Trophoblast cell (in vitro differentiated cells and primary cell): ENCODE data around the gene MYH9.

Experiments used
- DNase-seq, 2 donors: peaks; one replicate each; pipeline ENCODE4 v3.0.0-alpha.2; 2016
- H2AFZ ChIP-seq: 2 replicates; pipeline ENCODE4 v1.6.1; 2013; ENCODE audit warnings: low read length, moderate library complexity, mild to moderate bottlenecking; ENCODE audit not compliant: insufficient read depth, poor library complexity
- H2AK5ac ChIP-seq: 2 replicates; pipeline ENCODE4 v1.6.1; 2013; ENCODE audit warnings: mild to moderate bottlenecking, low read length
- H2BK120ac ChIP-seq: 2 replicates; pipeline ENCODE4 v1.6.1; 2013; ENCODE audit warnings: low read length, mild to moderate bottlenecking, moderate library complexity; ENCODE audit not compliant: insufficient read depth, poor library complexity
- H2BK12ac ChIP-seq: 2 replicates; pipeline ENCODE4 v1.6.1; 2013; ENCODE audit warnings: mild to moderate bottlenecking, low read length, moderate library complexity
- H2BK5ac ChIP-seq: 2 replicates; pipeline ENCODE4 v1.6.1; 2013; ENCODE audit warnings: low read length, low read depth, moderate library complexity, mild to moderate bottlenecking; ENCODE audit not compliant: poor library complexity
- H3K14ac ChIP-seq: 2 replicates; pipeline ENCODE4 v1.6.1; 2013; ENCODE audit warnings: mild to moderate bottlenecking, low read length
- H3K18ac ChIP-seq: 2 replicates; pipeline ENCODE4 v1.6.1; 2013; ENCODE audit warnings: mild to moderate bottlenecking, low read length
- H3K23ac ChIP-seq: 2 replicates; pipeline ENCODE4 v1.6.1; 2013; ENCODE audit warnings: low read length
- H3K27ac ChIP-seq: 2 replicates; pipeline ENCODE4 v1.5.1; 2013; ENCODE audit warnings: low read depth, mild to moderate bottlenecking, inconsistent platforms, low read length, moderate library complexity
- H3K27me3 ChIP-seq: 2 replicates; pipeline ENCODE4 v1.6.1; 2013; ENCODE audit warnings: inconsistent platforms, mild to moderate bottlenecking, low read length, moderate library complexity; ENCODE audit not compliant: insufficient read depth
- H3K36me3 ChIP-seq, 2 experiments: 1 replicate in 1 of 2; 2 replicates in 1 of 2; pipeline ENCODE4 v1.6.1; 2013; ENCODE audit warnings: low read length in 2 of 2, mild to moderate bottlenecking in 2 of 2, moderate library complexity in 1 of 2; ENCODE audit not compliant: insufficient read depth in 2 of 2, control insufficient read depth in 1 of 2
- H3K4ac ChIP-seq: 2 replicates; pipeline ENCODE4 v1.6.1; 2013; ENCODE audit warnings: low read depth, mild to moderate bottlenecking, low read length, moderate library complexity
- H3K4me1 ChIP-seq, 2 experiments: 1 replicate in 1 of 2; 2 replicates in 1 of 2; pipeline ENCODE4 v1.6.1; 2013; ENCODE audit warnings: low read length in 2 of 2, mild to moderate bottlenecking in 2 of 2, moderate library complexity in 1 of 2; ENCODE audit not compliant: insufficient read depth in 2 of 2, control insufficient read depth in 1 of 2
- H3K4me2 ChIP-seq: 2 replicates; pipeline ENCODE4 v1.6.1; 2013; ENCODE audit warnings: inconsistent platforms, mild to moderate bottlenecking, low read length, moderate library complexity
- H3K4me3 ChIP-seq: 2 replicates; pipeline ENCODE4 v1.5.1; 2013; ENCODE audit warnings: mild to moderate bottlenecking, low read depth, low read length, inconsistent platforms
- H3K79me1 ChIP-seq: one replicate; pipeline ENCODE4 v1.6.1; 2013; ENCODE audit warnings: low read length
- H3K79me2 ChIP-seq: 2 replicates; pipeline ENCODE4 v1.6.1; 2013; ENCODE audit warnings: low read length, mild to moderate bottlenecking; ENCODE audit not compliant: control insufficient read depth, insufficient read depth, poor library complexity
- H3K9ac ChIP-seq: 2 replicates; pipeline ENCODE4 v1.6.1; 2013; ENCODE audit warnings: mild to moderate bottlenecking, low read length
- H3K9me3 ChIP-seq: 2 replicates; pipeline ENCODE4 v1.6.1; 2013; ENCODE audit warnings: low read depth, mild to moderate bottlenecking, control low read depth, inconsistent platforms, low read length; ENCODE audit not compliant: insufficient read depth
- H4K12ac ChIP-seq: 2 replicates; pipeline ENCODE4 v1.6.1; 2013; ENCODE audit warnings: low read depth, mild to moderate bottlenecking, low read length, moderate library complexity
- H4K8ac ChIP-seq: 2 replicates; pipeline ENCODE4 v1.6.1; 2013; ENCODE audit warnings: low read depth, mild to moderate bottlenecking, low read length, moderate library complexity
- H4K91ac ChIP-seq: one replicate; pipeline ENCODE4 v1.6.1; 2013; ENCODE audit warnings: low read depth, mild to moderate bottlenecking, low read length, moderate library complexity
- WGBS: extraction: QIAGEN DNeasy Blood & Tissue Kit; methylation state at CpG from one replicate; pipeline ENCODE4 v1.1.7; 2013; ENCODE audit warnings: missing lambda C conversion rate; ENCODE audit not compliant: insufficient read length, insufficient coverage; ENCODE audit errors: extremely low coverage; 5-methylcytosine and 5-hydroxymethylcytosine counted together

Gene MYH9

GRCh38 chr22:36330655-36331305, 57.0 kb downstream of the MYH9 start:
- Histone ChIP-seq H3K4me2 (peak overlapping the region; percentile 12), H2AK5ac (peak overlapping the region; percentile 75), H4K8ac (peak overlapping the region; percentile 84), H3K79me1 (peaks cover 64% of the 10 kb centered on the region), H2BK120ac (peak overlapping the region; percentile 84), H4K12ac (peak overlapping the region; percentile 51), H2BK12ac (peak overlapping the region; percentile 87), H3K4me3 (no peak overlapping the region), H3K9me3 (peaks cover 5% of the 10 kb centered on the region), H3K14ac (peak overlapping the region; percentile 96), H3K27me3 (no peaks in the 10 kb centered on the region), H3K79me2 (peaks cover 37% of the 10 kb centered on the region), H3K9ac (peak overlapping the region; percentile 49), H4K91ac (peak overlapping the region; percentile 97), H3K4me1 (peaks cover 72 to 75% of the 10 kb centered on the region in 2 experiments), H2BK5ac (peak overlapping the region; percentile 96), H3K18ac (peak overlapping the region; percentile 95), H3K23ac (no peak overlapping the region), H3K36me3 (peaks cover 51 to 59% of the 10 kb centered on the region in 2 experiments), H3K4ac (peak overlapping the region; percentile 51), H3K27ac (peak overlapping the region; percentile 97), H2AFZ (no peak overlapping the region)
- no CpG with 5 or more reads among the region's 20 CpGs for WGBS
- DNase-seq = peak in 1 of 2 donors; percentile 65

GRCh38 chr22:36330127-36330526, 57.6 kb downstream of the MYH9 start:
- Histone ChIP-seq H3K27me3 (no peaks in the 10 kb centered on the region), H3K14ac (peak overlapping the region; percentile 72), H2BK120ac (peak overlapping the region; percentile 43), H2BK5ac (peak overlapping the region; percentile 96), H3K79me1 (peaks cover 59% of the 10 kb centered on the region), H4K12ac (no peak overlapping the region), H3K4ac (peak overlapping the region; percentile 57), H4K8ac (peak overlapping the region; percentile 84), H3K9me3 (peaks cover 5% of the 10 kb centered on the region), H3K4me1 (peaks cover 67 to 70% of the 10 kb centered on the region in 2 experiments), H3K23ac (no peak overlapping the region), H3K9ac (peak overlapping the region; percentile 74), H2BK12ac (peak overlapping the region; percentile 33), H3K18ac (peak overlapping the region; percentile 71), H2AK5ac (peak overlapping the region; percentile 42), H3K36me3 (peaks cover 51 to 59% of the 10 kb centered on the region in 2 experiments), H3K4me3 (no peak overlapping the region), H3K79me2 (peaks cover 36% of the 10 kb centered on the region), H3K27ac (peak overlapping the region; percentile 97), H3K4me2 (peak overlapping the region; percentile 5), H4K91ac (peak overlapping the region; percentile 97), H2AFZ (no peak overlapping the region)
- WGBS = no CpG with 5 or more reads among the region's 9 CpGs
- peak in 1 of 2 donors; percentile 30 for DNase-seq

GRCh38 chr22:36329254-36330078, 58.3 kb downstream of the MYH9 start:
- peak overlapping the region; percentile 92 for H3K23ac ChIP-seq
- H3K14ac ChIP-seq = peak overlapping the region; percentile 97
- H3K36me3 ChIP-seq = peaks cover 48 to 56% of the 10 kb centered on the region in 2 experiments
- H4K8ac ChIP-seq = peak overlapping the region; percentile 86
- peak overlapping the region; percentile 82 for H3K9ac ChIP-seq
- H2AK5ac ChIP-seq = peak overlapping the region; percentile 7
- H3K79me2 ChIP-seq = peaks cover 34% of the 10 kb centered on the region
- no peaks in the 10 kb centered on the region for H3K27me3 ChIP-seq
- H2BK120ac ChIP-seq = peak overlapping the region; percentile 90
- peaks cover 61 to 64% of the 10 kb centered on the region in 2 experiments for H3K4me1 ChIP-seq
- peaks cover 53% of the 10 kb centered on the region for H3K79me1 ChIP-seq
- H2BK5ac ChIP-seq = peak overlapping the region; percentile 96
- peaks cover 5% of the 10 kb centered on the region for H3K9me3 ChIP-seq
- peak overlapping the region; percentile 60 for H3K4ac ChIP-seq
- peak overlapping the region; percentile 94 for H2BK12ac ChIP-seq
- peak overlapping the region; percentile 50 for H3K4me2 ChIP-seq
- DNase-seq = peak; percentile 98
- no CpG with 5 or more reads among the region's 24 CpGs for WGBS
- peak overlapping the region; percentile 47 for H4K12ac ChIP-seq
- no peak overlapping the region for H3K4me3 ChIP-seq
- no peak overlapping the region for H2AFZ ChIP-seq
- H3K27ac ChIP-seq = peak overlapping the region; percentile 99
- H4K91ac ChIP-seq = peak overlapping the region; percentile 97
- peak overlapping the region; percentile 96 for H3K18ac ChIP-seq

- Histone ChIP-seq H2BK120ac (peak overlapping the region; percentile 90), H4K91ac (peak overlapping the region; percentile 96), H3K9me3 (peaks cover 5% of the 10 kb centered on the region), H3K18ac (peak overlapping the region; percentile 96), H2AFZ (peak overlapping the region; percentile 72), H3K4me2 (peak overlapping the region; percentile 50), H4K8ac (peak overlapping the region; percentile 86), H2BK12ac (peak overlapping the region; percentile 94), H2BK5ac (peak overlapping the region; percentile 88), H3K36me3 (peaks cover 50 to 59% of the 10 kb centered on the region in 2 experiments), H3K4ac (peak overlapping the region; percentile 60), H4K12ac (peak overlapping the region; percentile 47), H3K79me1 (peaks cover 51% of the 10 kb centered on the region), H3K4me1 (peaks cover 54 to 59% of the 10 kb centered on the region in 2 experiments), H3K27ac (peak overlapping the region; percentile 99), H3K23ac (peak overlapping the region; percentile 54), H3K27me3 (no peaks in the 10 kb centered on the region), H3K4me3 (peak overlapping the region; percentile 14), H3K14ac (peak overlapping the region; percentile 97), H2AK5ac (peak overlapping the region; percentile 94), H3K79me2 (peaks cover 35% of the 10 kb centered on the region), H3K9ac (peak overlapping the region; percentile 82)
- WGBS = no CpG with 5 or more reads among the region's 23 CpGs
- DNase-seq = peak; percentile 90
Measured at GRCh38 chr22:36328635-36329253, 59.0 kb downstream of the MYH9 start.
